Measurements from ENCODE around the gene MAP9.

MAP9 gene

GRCh38 chr4:155400893-155401292 lies 24.1 kb upstream of the MAP9 start:
- Histone ChIP-seq H3K4me1 (ENCODE audit: control insufficient read depth, insufficient read depth, low read length) (no peaks in the 10 kb centered on the region), H3K4me2 (ENCODE audit: low read length) (no peak overlapping the region), H3K36me3 (ENCODE audit: insufficient read depth, low read length) (no peaks in the 10 kb centered on the region), H3K27me3 (ENCODE audit: control insufficient read depth, insufficient read depth, low read length) (peaks cover 4% of the 10 kb centered on the region), H3K9ac (ENCODE audit: low read depth, low read length) (no peak overlapping the region), H3K4me3 (ENCODE audit: low read length) (no peak overlapping the region), H3K9me3 (replicated peaks; ENCODE audit: low read length) (no peaks in the 10 kb centered on the region)

GRCh38 chr4:155399974-155400697 lies 23.4 kb upstream of the MAP9 start:
- no peak overlapping the region for H3K9ac ChIP-seq (ENCODE audit: low read depth, low read length)
- no peaks in the 10 kb centered on the region for H3K9me3 ChIP-seq (replicated peaks; ENCODE audit: low read length)
- H3K4me2 ChIP-seq (ENCODE audit: low read length) = no peak overlapping the region
- no peak overlapping the region for H3K4me3 ChIP-seq (ENCODE audit: low read length)
- no peaks in the 10 kb centered on the region for H3K36me3 ChIP-seq (ENCODE audit: insufficient read depth, low read length)
- H3K27me3 ChIP-seq (ENCODE audit: control insufficient read depth, insufficient read depth, low read length) = peaks cover 4% of the 10 kb centered on the region
- H3K4me1 ChIP-seq (ENCODE audit: control insufficient read depth, insufficient read depth, low read length) = no peaks in the 10 kb centered on the region

GRCh38 chr4:155392481-155393184 lies 15.9 kb upstream of the MAP9 start:
- Histone ChIP-seq H3K27me3 (ENCODE audit: control insufficient read depth, insufficient read depth, low read length) (peaks cover 6% of the 10 kb centered on the region), H3K4me1 (ENCODE audit: control insufficient read depth, insufficient read depth, low read length) (peaks cover 8% of the 10 kb centered on the region), H3K9ac (ENCODE audit: low read depth, low read length) (peak overlapping the region; percentile 41), H3K9me3 (replicated peaks; ENCODE audit: low read length) (no peaks in the 10 kb centered on the region), H3K36me3 (ENCODE audit: insufficient read depth, low read length) (no peaks in the 10 kb centered on the region), H3K4me3 (ENCODE audit: low read length) (peak overlapping the region; percentile 22), H3K4me2 (ENCODE audit: low read length) (peak overlapping the region; percentile 69)

- H3K27me3 ChIP-seq (ENCODE audit: control insufficient read depth, insufficient read depth, low read length) = peaks cover 9% of the 10 kb centered on the region
- H3K4me2 ChIP-seq (ENCODE audit: low read length) = no peak overlapping the region
- no peaks in the 10 kb centered on the region for H3K36me3 ChIP-seq (ENCODE audit: insufficient read depth, low read length)
- H3K4me1 ChIP-seq (ENCODE audit: control insufficient read depth, insufficient read depth, low read length) = peaks cover 8% of the 10 kb centered on the region
- H3K9me3 ChIP-seq (replicated peaks; ENCODE audit: low read length) = no peaks in the 10 kb centered on the region
- no peak overlapping the region for H3K4me3 ChIP-seq (ENCODE audit: low read length)
- H3K9ac ChIP-seq (ENCODE audit: low read depth, low read length) = no peak overlapping the region
Observed at GRCh38 chr4:155391932-155392331, 15.2 kb upstream of the MAP9 start.

GRCh38 chr4:155388162-155388561 lies 11.4 kb upstream of the MAP9 start:
- H3K9ac ChIP-seq (ENCODE audit: low read depth, low read length) = no peak overlapping the region
- no peak overlapping the region for H3K4me2 ChIP-seq (ENCODE audit: low read length)
- peaks cover 19% of the 10 kb centered on the region for H3K27me3 ChIP-seq (ENCODE audit: control insufficient read depth, insufficient read depth, low read length)
- no peak overlapping the region for H3K4me3 ChIP-seq (ENCODE audit: low read length)
- H3K9me3 ChIP-seq (replicated peaks; ENCODE audit: low read length) = no peaks in the 10 kb centered on the region
- H3K4me1 ChIP-seq (ENCODE audit: control insufficient read depth, insufficient read depth, low read length) = peaks cover 8% of the 10 kb centered on the region
- H3K36me3 ChIP-seq (ENCODE audit: insufficient read depth, low read length) = no peaks in the 10 kb centered on the region

GRCh38 chr4:155383541-155383940 lies 6.8 kb upstream of the MAP9 start:
- H3K4me2 ChIP-seq (ENCODE audit: low read length) = no peak overlapping the region

DNA sequence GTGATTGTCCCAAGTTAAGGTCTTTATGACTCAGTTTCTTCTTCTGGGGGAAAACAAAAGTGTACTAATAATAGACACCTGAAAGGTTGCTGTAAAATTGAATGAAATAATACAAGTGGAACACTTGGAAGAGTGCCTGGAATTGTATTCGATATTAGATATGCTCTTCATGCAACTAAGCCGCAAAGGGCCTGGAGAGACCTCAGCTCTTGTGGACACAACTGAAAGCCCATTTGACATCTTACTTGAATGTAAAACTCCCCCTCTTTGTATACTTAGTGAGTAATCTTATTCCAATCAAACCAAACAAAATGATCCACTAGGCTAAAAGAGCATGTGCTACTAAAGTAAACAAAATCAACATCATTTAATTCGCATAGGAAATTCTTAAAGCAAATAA lies 511 bp upstream of the MAP9 start:
- Histone ChIP-seq H3K9me3 (replicated peaks; ENCODE audit: low read length) (no peaks in the 10 kb centered on the region), H3K9ac (ENCODE audit: low read depth, low read length) (no peak overlapping the region), H3K4me3 (ENCODE audit: low read length) (peak overlapping the region; percentile 88), H3K36me3 (ENCODE audit: insufficient read depth, low read length) (no peaks in the 10 kb centered on the region), H3K4me1 (ENCODE audit: control insufficient read depth, insufficient read depth, low read length) (peaks cover 5% of the 10 kb centered on the region), H3K27me3 (ENCODE audit: control insufficient read depth, insufficient read depth, low read length) (peaks cover 6% of the 10 kb centered on the region), H3K4me2 (ENCODE audit: low read length) (peak overlapping the region; percentile 91)

More at GRCh38 chr4:155383541-155383940, 6.8 kb upstream of the MAP9 start:
- Histone ChIP-seq H3K4me3 (ENCODE audit: low read length) (no peak overlapping the region), H3K36me3 (ENCODE audit: insufficient read depth, low read length) (no peaks in the 10 kb centered on the region), H3K4me1 (ENCODE audit: control insufficient read depth, insufficient read depth, low read length) (no peaks in the 10 kb centered on the region), H3K9me3 (replicated peaks; ENCODE audit: low read length) (no peaks in the 10 kb centered on the region), H3K9ac (ENCODE audit: low read depth, low read length) (no peak overlapping the region), H3K27me3 (ENCODE audit: control insufficient read depth, insufficient read depth, low read length) (peaks cover 24% of the 10 kb centered on the region)

DNA sequence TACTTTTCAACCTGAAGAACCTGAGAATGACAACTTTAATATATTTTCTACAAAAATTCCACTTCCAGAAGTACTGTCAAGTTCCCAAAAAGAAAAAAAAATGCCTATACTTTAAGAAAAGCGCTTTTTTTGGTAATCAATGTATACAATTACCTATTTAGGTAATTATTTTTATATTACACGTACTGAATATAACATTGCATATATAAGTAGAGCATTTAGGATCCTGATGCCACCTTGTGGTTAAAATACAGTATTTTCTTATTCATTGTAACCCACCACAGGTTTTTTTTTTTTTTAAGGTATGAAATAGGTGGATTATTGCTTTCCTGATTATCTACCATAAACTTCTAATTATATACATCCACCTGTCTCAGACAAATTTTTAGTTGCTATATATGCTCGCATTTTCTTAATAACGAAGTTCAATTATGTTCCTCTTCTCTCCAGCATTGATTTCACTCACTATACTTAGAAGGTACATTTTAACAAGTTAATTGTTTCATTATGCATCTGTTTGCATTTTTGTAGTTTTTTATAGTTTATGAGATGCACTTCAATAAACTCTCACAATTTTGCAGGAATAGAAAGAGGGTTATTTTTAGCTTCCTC lies 5.2 kb downstream of the MAP9 start:
- Histone ChIP-seq H3K27me3 (ENCODE audit: control insufficient read depth, insufficient read depth, low read length) (no peaks in the 10 kb centered on the region), H3K9me3 (replicated peaks; ENCODE audit: low read length) (no peaks in the 10 kb centered on the region), H3K36me3 (ENCODE audit: insufficient read depth, low read length) (no peaks in the 10 kb centered on the region), H3K4me2 (ENCODE audit: low read length) (no peak overlapping the region), H3K4me1 (ENCODE audit: control insufficient read depth, insufficient read depth, low read length) (no peaks in the 10 kb centered on the region), H3K9ac (ENCODE audit: low read depth, low read length) (no peak overlapping the region), H3K4me3 (ENCODE audit: low read length) (no peak overlapping the region)

GRCh38 chr4:155367608-155368007 lies 9.2 kb downstream of the MAP9 start:
- no peak overlapping the region for H3K4me2 ChIP-seq (ENCODE audit: low read length)
- no peaks in the 10 kb centered on the region for H3K36me3 ChIP-seq (ENCODE audit: insufficient read depth, low read length)

GRCh38 chr4:155353923-155354540 lies 22.7 kb downstream of the MAP9 start:
- no peak overlapping the region for H3K4me3 ChIP-seq (ENCODE audit: low read length)
- H3K9me3 ChIP-seq (replicated peaks; ENCODE audit: low read length) = no peaks in the 10 kb centered on the region
- H3K9ac ChIP-seq (ENCODE audit: low read depth, low read length) = no peak overlapping the region
- no peaks in the 10 kb centered on the region for H3K4me1 ChIP-seq (ENCODE audit: control insufficient read depth, insufficient read depth, low read length)
- no peaks in the 10 kb centered on the region for H3K36me3 ChIP-seq (ENCODE audit: insufficient read depth, low read length)
- no peak overlapping the region for H3K4me2 ChIP-seq (ENCODE audit: low read length)
- H3K27me3 ChIP-seq (ENCODE audit: control insufficient read depth, insufficient read depth, low read length) = no peaks in the 10 kb centered on the region

More at GRCh38 chr4:155367608-155368007, 9.2 kb downstream of the MAP9 start:
- Histone ChIP-seq H3K9ac (ENCODE audit: low read depth, low read length) (no peak overlapping the region), H3K4me3 (ENCODE audit: low read length) (no peak overlapping the region), H3K4me1 (ENCODE audit: control insufficient read depth, insufficient read depth, low read length) (no peaks in the 10 kb centered on the region), H3K27me3 (ENCODE audit: control insufficient read depth, insufficient read depth, low read length) (no peaks in the 10 kb centered on the region), H3K9me3 (replicated peaks; ENCODE audit: low read length) (no peaks in the 10 kb centered on the region)

GRCh38 chr4:155342142-155342541 lies 34.6 kb downstream of the MAP9 start:
- no peaks in the 10 kb centered on the region for H3K27me3 ChIP-seq (ENCODE audit: control insufficient read depth, insufficient read depth, low read length)
- no peaks in the 10 kb centered on the region for H3K36me3 ChIP-seq (ENCODE audit: insufficient read depth, low read length)
- no peak overlapping the region for H3K9ac ChIP-seq (ENCODE audit: low read depth, low read length)
- no peak overlapping the region for H3K4me3 ChIP-seq (ENCODE audit: low read length)
- H3K9me3 ChIP-seq (replicated peaks; ENCODE audit: low read length) = no peaks in the 10 kb centered on the region
- H3K4me1 ChIP-seq (ENCODE audit: control insufficient read depth, insufficient read depth, low read length) = peaks cover 4% of the 10 kb centered on the region
- H3K4me2 ChIP-seq (ENCODE audit: low read length) = no peak overlapping the region
